H1 (cell line): ENCODE results near the gene GPC1. TPM values are rescaled to one million over a fixed set of nuclear protein-coding genes. Genes with fewer than 3 reads are reported as not detected.

ENCODE experiments used
- CTCF ChIA-PET: fragments of 300-600 bp; sonication (Branson Sonifier 250); formaldehyde crosslinking; loops from one replicate; lab custom pipeline; 2021; ENCODE audit not compliant: partially characterized antibody; lab: Charles Lee
- POLR2A ChIA-PET: fragments of 300-600 bp; sonication (Branson Sonifier 250); formaldehyde crosslinking; loops from one replicate; lab custom pipeline; 2021; ENCODE audit warnings: inconsistent platforms; ENCODE audit not compliant: partially characterized antibody; lab: Charles Lee
- DNase-seq, 2 experiments: peaks; one replicate each; pipeline versions ENCODE4 v3.0.0 to v3.0.0-alpha.2; 2010 to 2022; ENCODE audit warnings: low spot score in 2 of 2, low read depth in 1 of 2, mixed read lengths in 1 of 2
- FAIRE-seq: peaks from 2 replicates; lab custom pipeline; 2011; peaks lifted over from hg19 to GRCh38; lab: Jason Lieb, UNC
- H2AFZ ChIP-seq: 2 replicates; pipeline ENCODE4 v1.8.1; 2012; ENCODE audit warnings: low read length, inconsistent platforms
- H2AK5ac ChIP-seq: 2 replicates; pipeline ENCODE4 v1.6.1; 2013; ENCODE audit warnings: low read depth, low read length
- H2BK120ac ChIP-seq: replicated peaks from 2 replicates; pipeline ENCODE3; 2013; ENCODE audit warnings: low read depth, low read length, inconsistent platforms
- H2BK12ac ChIP-seq: 2 replicates; pipeline ENCODE4 v1.6.1; 2013; ENCODE audit warnings: low read depth, low read length
- H2BK15ac ChIP-seq: 2 replicates; pipeline ENCODE4 v1.6.1; 2013; ENCODE audit warnings: low read length
- H2BK20ac ChIP-seq: 2 replicates; pipeline ENCODE4 v1.6.1; 2013; ENCODE audit warnings: low read length
- H2BK5ac ChIP-seq: 2 replicates; pipeline ENCODE4 v1.6.1; 2013; ENCODE audit warnings: low read depth, low read length
- H3K14ac ChIP-seq: 2 replicates; pipeline ENCODE4 v1.6.1; 2013; ENCODE audit warnings: inconsistent platforms; ENCODE audit not compliant: insufficient read length
- H3K18ac ChIP-seq: 2 replicates; pipeline ENCODE4 v1.6.1; 2013; ENCODE audit warnings: low read length; ENCODE audit errors: extremely low read depth
- H3K23ac ChIP-seq: 2 replicates; pipeline ENCODE4 v1.6.1; 2013; ENCODE audit warnings: inconsistent platforms; ENCODE audit not compliant: insufficient read length
- H3K23me2 ChIP-seq: 2 replicates; pipeline ENCODE4 v1.6.1; 2013; ENCODE audit warnings: low read depth, low read length
- H3K27ac ChIP-seq: 2 replicates; pipeline ENCODE4 v1.6.1; 2011; ENCODE audit warnings: low read depth, low read length, inconsistent platforms
- H3K27me3 ChIP-seq, 4 experiments: replicated peaks in 1 of 4; 1 replicate in 1 of 4; 2 replicates in 3 of 4; pipeline versions ENCODE4 v1.6.1 to v1.8.1; 2011 to 2013; ENCODE audit warnings: low read length in 3 of 4, mild to moderate bottlenecking in 3 of 4, inconsistent platforms in 2 of 4, mixed read lengths in 2 of 4, moderate library complexity in 1 of 4; ENCODE audit not compliant: control insufficient read depth in 3 of 4, insufficient read depth in 3 of 4; ENCODE audit errors: extremely low read depth in 1 of 4
- H3K36me3 ChIP-seq, 4 experiments: 2 replicates each; pipeline versions ENCODE4 v1.6.1 to v1.8.1; 2011 to 2013; ENCODE audit warnings: mild to moderate bottlenecking in 4 of 4, low read length in 3 of 4, moderate library complexity in 2 of 4, control low read depth in 1 of 4, inconsistent platforms in 1 of 4; ENCODE audit not compliant: insufficient read depth in 4 of 4, control insufficient read depth in 2 of 4
- H3K4ac ChIP-seq: replicated peaks from 2 replicates; pipeline ENCODE3; 2013; ENCODE audit warnings: low read length, low read depth, mixed read lengths, inconsistent platforms; ENCODE audit not compliant: insufficient read length
- H3K4me1 ChIP-seq, 4 experiments: replicated peaks in 1 of 4; 1 replicate in 1 of 4; 2 replicates in 3 of 4; pipeline versions ENCODE4 v1.6.1 to v1.8.1; 2011 to 2013; ENCODE audit warnings: low read length in 3 of 4, inconsistent platforms in 2 of 4, mixed read lengths in 1 of 4; ENCODE audit not compliant: insufficient read depth in 4 of 4, control insufficient read depth in 3 of 4
- H3K4me2 ChIP-seq, 2 experiments: 2 replicates each; pipeline versions ENCODE4 v1.6.1 to v1.8.1; 2011 to 2013; ENCODE audit warnings: low read depth in 2 of 2, low read length in 2 of 2, control low read depth in 1 of 2, inconsistent platforms in 1 of 2, mild to moderate bottlenecking in 1 of 2; ENCODE audit not compliant: insufficient read depth in 1 of 2
- H3K4me3 ChIP-seq, 4 experiments: fragments of 200-600, 300-600 bp in 1 of 4; sonication (generic), shearing (Covaris generic), sonication (Bioruptor Twin) in 1 of 4; 2 replicates each; pipeline versions ENCODE4 v1.5.1 to v1.8.1; 2011 to 2016; ENCODE audit warnings: low read length in 4 of 4, low read depth in 3 of 4, control low read depth in 2 of 4, inconsistent platforms in 2 of 4, mild to moderate bottlenecking in 2 of 4, mixed read lengths in 1 of 4, moderate library complexity in 1 of 4; ENCODE audit not compliant: insufficient read depth in 2 of 4; ENCODE audit errors: extremely low read depth in 1 of 4
- H3K56ac ChIP-seq: replicated peaks from 2 replicates; pipeline ENCODE3; 2013; ENCODE audit warnings: low read depth, mild to moderate bottlenecking, mixed read lengths, low read length, inconsistent platforms; ENCODE audit not compliant: insufficient read length
- H3K79me1 ChIP-seq: 2 replicates; pipeline ENCODE4 v1.6.1; 2013; ENCODE audit warnings: low read depth, low read length, control low read depth
- H3K79me2 ChIP-seq, 2 experiments: 2 replicates each; pipeline versions ENCODE4 v1.6.1 to v1.8.1; 2012 to 2013; ENCODE audit warnings: low read length in 2 of 2, mild to moderate bottlenecking in 2 of 2, inconsistent platforms in 1 of 2; ENCODE audit not compliant: insufficient read depth in 2 of 2, control insufficient read depth in 1 of 2
- H3K9ac ChIP-seq, 4 experiments: replicated peaks in 1 of 4; 1 replicate in 1 of 4; 2 replicates in 3 of 4; pipeline versions ENCODE4 v1.6.1 to v1.8.1; 2011 to 2013; ENCODE audit warnings: low read depth in 3 of 4, low read length in 3 of 4, control low read depth in 2 of 4, mild to moderate bottlenecking in 2 of 4, moderate library complexity in 2 of 4, inconsistent platforms in 1 of 4; ENCODE audit errors: extremely low read depth in 1 of 4
- H3K9me3 ChIP-seq, 2 experiments: 2 replicates each; pipeline versions ENCODE4 v1.6.1 to v1.8.1; 2012 to 2013; ENCODE audit warnings: mild to moderate bottlenecking in 2 of 2, moderate library complexity in 2 of 2, control low read depth in 1 of 2, inconsistent platforms in 1 of 2, low read depth in 1 of 2, low read length in 1 of 2, mixed read lengths in 1 of 2; ENCODE audit not compliant: insufficient read depth in 2 of 2
- H4K20me1 ChIP-seq, 2 experiments: replicated peaks in 1 of 2; 2 replicates each; pipeline versions ENCODE3 to v1.8.1; 2011 to 2013; ENCODE audit warnings: inconsistent platforms in 2 of 2, low read length in 2 of 2, mild to moderate bottlenecking in 1 of 2; ENCODE audit not compliant: insufficient read depth in 2 of 2, control insufficient read depth in 1 of 2
- H4K5ac ChIP-seq: 2 replicates; pipeline ENCODE4 v1.6.1; 2013; ENCODE audit warnings: low read length, low read depth, mixed read lengths, inconsistent platforms; ENCODE audit not compliant: insufficient read length
- H4K8ac ChIP-seq: 2 replicates; pipeline ENCODE4 v1.8.0; 2013; ENCODE audit warnings: mild to moderate bottlenecking, moderate library complexity, low read length, inconsistent platforms; ENCODE audit not compliant: insufficient read depth; ENCODE audit errors: extremely low read depth
- H4K91ac ChIP-seq: replicated peaks from 2 replicates; pipeline ENCODE3; 2013; ENCODE audit warnings: low read length, mixed read lengths, inconsistent platforms; ENCODE audit not compliant: insufficient read length
- CEBPB ChIP-seq: IDR thresholded peaks from 2 replicates; pipeline ENCODE4 v1.6.1; 2012; ENCODE audit warnings: low read depth, low read length
- CHD1 ChIP-seq: IDR thresholded peaks from 2 replicates; pipeline ENCODE4 v1.6.1; 2012; ENCODE audit warnings: low read depth, low read length, improper control_type of control experiment
- CREB1 ChIP-seq: IDR thresholded peaks from 2 replicates; pipeline ENCODE4 v1.6.1; 2012; ENCODE audit warnings: inconsistent platforms
- GABPA ChIP-seq: IDR thresholded peaks from 2 replicates; pipeline ENCODE4 v1.6.1; 2011; ENCODE audit warnings: mild to moderate bottlenecking, low read length, moderate library complexity, borderline replicate concordance; ENCODE audit not compliant: insufficient read depth
- HDAC6 ChIP-seq: IDR thresholded peaks from one replicate; pipeline ENCODE4 v1.7.1; 2012; ENCODE audit warnings: low read depth, mild to moderate bottlenecking, inconsistent platforms, low read length, moderate library complexity
- JUND ChIP-seq: IDR thresholded peaks from 2 replicates; pipeline ENCODE4 v1.6.1; 2011; ENCODE audit warnings: mild to moderate bottlenecking, improper control_type of control experiment, low read length
- POLR2AphosphoS5 ChIP-seq: IDR thresholded peaks from 2 replicates; pipeline ENCODE4 v1.6.1; 2011; ENCODE audit warnings: low read depth, low read length
- RBBP5 ChIP-seq: IDR thresholded peaks from 2 replicates; pipeline ENCODE4 v1.7.1; 2012; ENCODE audit warnings: low read depth, mild to moderate bottlenecking, inconsistent platforms, low read length, moderate library complexity, borderline replicate concordance
- SIRT6 ChIP-seq: IDR thresholded peaks from one replicate; pipeline ENCODE4 v1.7.1; 2012; ENCODE audit warnings: low read length, inconsistent platforms
- SP4 ChIP-seq: IDR thresholded peaks from 2 replicates; pipeline ENCODE4 v1.6.1; 2012; ENCODE audit warnings: low read length, inconsistent platforms
- SRF ChIP-seq: IDR thresholded peaks from 2 replicates; pipeline ENCODE4 v1.6.1; 2011; ENCODE audit warnings: mild to moderate bottlenecking, low read depth, low read length, moderate library complexity
- YY1 ChIP-seq: IDR thresholded peaks from 2 replicates; pipeline ENCODE4 v1.6.1; 2011; ENCODE audit warnings: low read depth, mild to moderate bottlenecking, low read length
- WGBS, 2 experiments: shearing (Covaris generic) in 1 of 2; methylation state at CpG; one replicate each; pipeline versions ENCODE4 v1.1.6 to v1.1.7; 2013 to 2015; ENCODE audit warnings: low lambda C conversion rate in 2 of 2, mixed read lengths in 2 of 2, inconsistent platforms in 1 of 2, low coverage in 1 of 2, missing lambda C conversion rate in 1 of 2; ENCODE audit not compliant: insufficient replicate concordance in 2 of 2, insufficient coverage in 1 of 2, insufficient read length in 1 of 2; ENCODE audit errors: extremely low coverage in 1 of 2, missing lambda C conversion rate in 1 of 2; 5-methylcytosine and 5-hydroxymethylcytosine counted together
- polyA plus RNA-seq, 7 experiments: library from polyadenylated mRNA; depleted of rRNA in 3 of 7; stranded (reverse) in 5 of 7; unstranded in 2 of 7; fragments of >200 nt in 5 of 7; fragments of 200-250 nt in 2 of 7; gene quantifications; 1 replicate in 5 of 7; 2 replicates in 1 of 7; 4 replicates in 1 of 7; pipeline versions ENCODE4 v1.2.1 to v1.2.3, GENCODE V29; 2011 to 2013; ENCODE audit warnings: missing spikeins in 2 of 7, mixed read lengths in 2 of 7
- total RNA-seq: library from RNA; stranded (reverse); fragmentation: NEBNext Ultra II Directional; extraction: Animal tissue kit (Norgen Biotek cat#: 25700); gene quantifications from 2 replicates; pipeline ENCODE4 v1.2.1, GENCODE V29; 2021
- TF ChIP-seq, protein P1 (sequence below): IDR thresholded peaks from 2 replicates; pipeline ENCODE4 v1.6.1; 2012; ENCODE audit warnings: low read length, inconsistent platforms

Gene GPC1
- total and polyA plus RNA-seq, 2 of the 8 experiments (the other 6 are each of a cell fraction or from before 2014, with no cell fraction given) = 21.9 to 28.3 TPM

GRCh38 chr2:240411261-240412160, 24.0 kb upstream of the GPC1 start:
- Histone ChIP-seq H3K14ac (no peak overlapping the region), H3K23ac (no peak overlapping the region), H3K9me3 (no peaks in the 10 kb centered on the region), H3K23me2 (no peaks in the 10 kb centered on the region), H2BK12ac (no peak overlapping the region), H3K27me3 (no peaks in the 10 kb centered on the region), H2AFZ (no peak overlapping the region), H4K8ac (no peak overlapping the region), H3K36me3 (no peaks in the 10 kb centered on the region), H3K4me1 (no peaks in the 10 kb centered on the region), H2BK15ac (no peak overlapping the region), H3K4me3 (no peak overlapping the region), H2BK20ac (no peak overlapping the region), H3K18ac (no peak overlapping the region), H3K79me2 (no peaks in the 10 kb centered on the region), H3K4ac (no peak overlapping the region), H4K91ac (no peak overlapping the region), H3K9ac (no peak overlapping the region), H2AK5ac (no peak overlapping the region), H4K20me1 (no peaks in the 10 kb centered on the region), H4K5ac (no peak overlapping the region), H3K4me2 (no peak overlapping the region), H3K79me1 (no peaks in the 10 kb centered on the region), H3K27ac (no peak overlapping the region), H3K56ac (no peak overlapping the region), H2BK120ac (no peak overlapping the region), H2BK5ac (no peak overlapping the region)
- FAIRE-seq (no peak), DNase-seq (no peak)
- WGBS, 2 experiments = 87% methylated on average over 23 of the region's 28 CpGs; no CpG with 5 or more reads in 1 of the 2 experiments
- ChIA-PET CTCF (no interaction called here), POLR2A (no interaction called here)
- TF ChIP-seq YY1 (no peak), RBBP5 (no peak), SRF (no peak), POLR2AphosphoS5 (no peak), SP4 (no peak), SIRT6 (no peak), HDAC6 (no peak), GABPA (no peak), CHD1 (no peak), CREB1 (no peak), JUND (no peak), CEBPB (no peak)
- TF ChIP-seq, protein P1, sequence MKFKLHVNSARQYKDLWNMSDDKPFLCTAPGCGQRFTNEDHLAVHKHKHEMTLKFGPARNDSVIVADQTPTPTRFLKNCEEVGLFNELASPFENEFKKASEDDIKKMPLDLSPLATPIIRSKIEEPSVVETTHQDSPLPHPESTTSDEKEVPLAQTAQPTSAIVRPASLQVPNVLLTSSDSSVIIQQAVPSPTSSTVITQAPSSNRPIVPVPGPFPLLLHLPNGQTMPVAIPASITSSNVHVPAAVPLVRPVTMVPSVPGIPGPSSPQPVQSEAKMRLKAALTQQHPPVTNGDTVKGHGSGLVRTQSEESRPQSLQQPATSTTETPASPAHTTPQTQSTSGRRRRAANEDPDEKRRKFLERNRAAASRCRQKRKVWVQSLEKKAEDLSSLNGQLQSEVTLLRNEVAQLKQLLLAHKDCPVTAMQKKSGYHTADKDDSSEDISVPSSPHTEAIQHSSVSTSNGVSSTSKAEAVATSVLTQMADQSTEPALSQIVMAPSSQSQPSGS = no peak
